Measurements from ENCODE around the gene GOLPH3. TPM values are rescaled to one million over a fixed set of nuclear protein-coding genes. Genes with fewer than 3 reads are reported as not detected.

Gene GOLPH3
- total and polyA plus RNA-seq, 2 of the 8 experiments (the other 6 are each of a cell fraction or from before 2014, with no cell fraction given): 53.7 to 93.6 TPM

DNA sequence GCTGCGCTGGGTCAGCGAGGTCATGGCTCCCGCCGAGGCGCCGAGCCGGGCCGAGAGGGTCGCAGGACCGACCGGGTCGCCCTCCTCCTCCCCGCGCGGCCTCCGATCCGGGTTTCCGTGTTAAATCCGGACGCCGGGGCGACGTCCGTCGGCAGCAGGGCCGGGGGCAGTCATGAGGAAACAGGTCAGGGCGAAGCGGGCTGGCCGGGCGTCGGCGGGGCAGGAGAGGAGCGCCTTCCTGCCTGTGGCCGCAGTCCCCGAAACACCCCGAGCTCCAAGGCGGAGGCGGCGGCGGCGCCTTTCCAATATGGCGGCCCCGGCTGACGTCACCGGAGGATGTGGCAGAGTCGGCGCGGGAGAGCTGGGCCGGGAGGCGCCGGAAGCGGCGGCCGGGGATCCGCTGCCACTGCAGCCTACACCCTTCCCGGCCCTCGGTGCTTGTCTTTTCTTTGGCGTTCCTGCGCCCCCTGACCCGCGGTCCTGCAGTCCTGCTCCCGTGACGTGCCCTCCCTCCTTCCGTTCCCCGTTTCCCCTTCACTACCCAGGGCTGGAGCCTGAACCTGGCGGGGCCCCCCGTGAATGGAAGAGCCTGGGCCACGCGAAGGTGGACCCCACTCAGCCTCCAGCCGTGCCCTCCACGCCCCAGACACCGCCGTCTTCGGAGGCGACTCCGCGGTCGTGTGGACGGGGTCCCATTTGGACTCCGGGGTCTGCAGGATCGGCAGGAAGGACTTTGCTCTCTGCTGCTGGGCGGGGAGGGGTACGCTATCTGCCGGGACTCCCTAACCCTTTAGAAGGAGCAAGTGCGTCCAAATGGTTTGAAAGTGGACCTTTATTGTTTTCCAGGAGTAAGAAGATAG is at the start of gene GOLPH3 (continued):
- TF ChIP-seq GTF2F1 (IDR thresholded peaks at IDR 0.05; ENCODE audit: borderline replicate concordance, low read depth, low read length): 0 out of 2 replicates have a peak, but pooled peaks have one; percentile 8
- TF ChIP-seq CEBPB (IDR thresholded peaks at IDR 0.05; ENCODE audit: low read depth, low read length): no peak
- TF ChIP-seq TAF7 (optimal IDR thresholded peaks at IDR 0.05; ENCODE audit: borderline replicate concordance, low read depth, low read length): peak; percentile 79
- TF ChIP-seq RAD21 (IDR thresholded peaks at IDR 0.05 in 1 of 2, conservative IDR thresholded peaks at IDR 0.05 in 1 of 2; ENCODE audit: low read depth in 2 of 2, low read length in 2 of 2): no peak
- TF ChIP-seq EGR1 (IDR thresholded peaks at IDR 0.05; ENCODE audit: borderline replicate concordance, low read depth, low read length): 0 out of 2 replicates have a peak, but pooled peaks have one; percentile 49
- TF ChIP-seq, protein P1, sequence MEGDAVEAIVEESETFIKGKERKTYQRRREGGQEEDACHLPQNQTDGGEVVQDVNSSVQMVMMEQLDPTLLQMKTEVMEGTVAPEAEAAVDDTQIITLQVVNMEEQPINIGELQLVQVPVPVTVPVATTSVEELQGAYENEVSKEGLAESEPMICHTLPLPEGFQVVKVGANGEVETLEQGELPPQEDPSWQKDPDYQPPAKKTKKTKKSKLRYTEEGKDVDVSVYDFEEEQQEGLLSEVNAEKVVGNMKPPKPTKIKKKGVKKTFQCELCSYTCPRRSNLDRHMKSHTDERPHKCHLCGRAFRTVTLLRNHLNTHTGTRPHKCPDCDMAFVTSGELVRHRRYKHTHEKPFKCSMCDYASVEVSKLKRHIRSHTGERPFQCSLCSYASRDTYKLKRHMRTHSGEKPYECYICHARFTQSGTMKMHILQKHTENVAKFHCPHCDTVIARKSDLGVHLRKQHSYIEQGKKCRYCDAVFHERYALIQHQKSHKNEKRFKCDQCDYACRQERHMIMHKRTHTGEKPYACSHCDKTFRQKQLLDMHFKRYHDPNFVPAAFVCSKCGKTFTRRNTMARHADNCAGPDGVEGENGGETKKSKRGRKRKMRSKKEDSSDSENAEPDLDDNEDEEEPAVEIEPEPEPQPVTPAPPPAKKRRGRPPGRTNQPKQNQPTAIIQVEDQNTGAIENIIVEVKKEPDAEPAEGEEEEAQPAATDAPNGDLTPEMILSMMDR (IDR thresholded peaks at IDR 0.05; ENCODE audit: control extremely low read depth in 1 of 3, insufficient read depth in 1 of 3, low read depth in 1 of 3, low read length in 3 of 3): peak in 2 of 3 experiments; percentile 2 to 7; a peak in 2 of 4 replicates
- TF ChIP-seq TAF1 (IDR thresholded peaks at IDR 0.05; ENCODE audit: low read depth, low read length): peak; percentile 91
- TF ChIP-seq POLR2A (IDR thresholded peaks at IDR 0.05; ENCODE audit: control extremely low read depth in 1 of 2, low read depth in 2 of 2, low read length in 2 of 2): peak; percentile 90 to 98
- TF ChIP-seq MAFK (IDR thresholded peaks at IDR 0.05; ENCODE audit: low read depth, low read length): no peak
- peak; percentile 82 for TF ChIP-seq ASH2L (IDR thresholded peaks at IDR 0.05; ENCODE audit: low read length)
- TF ChIP-seq, protein P2, sequence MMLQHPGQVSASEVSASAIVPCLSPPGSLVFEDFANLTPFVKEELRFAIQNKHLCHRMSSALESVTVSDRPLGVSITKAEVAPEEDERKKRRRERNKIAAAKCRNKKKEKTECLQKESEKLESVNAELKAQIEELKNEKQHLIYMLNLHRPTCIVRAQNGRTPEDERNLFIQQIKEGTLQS (IDR thresholded peaks at IDR 0.05; ENCODE audit: insufficient read depth, low read depth, low read length): no peak
- TF ChIP-seq CREB1 (IDR thresholded peaks at IDR 0.05): peak; percentile 93
- TF ChIP-seq PHF8 (conservative IDR thresholded peaks at IDR 0.05; ENCODE audit: low read depth, low read length): peak; percentile 85
- TF ChIP-seq SRF (IDR thresholded peaks at IDR 0.05; ENCODE audit: low read depth, low read length): no peak
- TF ChIP-seq KDM4A (IDR thresholded peaks at IDR 0.05; ENCODE audit: low read depth, low read length, severe bottlenecking): peak; percentile 34
- TF ChIP-seq SIN3A (conservative IDR thresholded peaks at IDR 0.05 in 1 of 2, IDR thresholded peaks at IDR 0.05 in 1 of 2; ENCODE audit: low read depth in 1 of 2, low read length in 2 of 2): peak; percentile 25 to 54; a peak in 2 of 4 replicates
- peak; percentile 58 for TF ChIP-seq RBBP5 (IDR thresholded peaks at IDR 0.05; ENCODE audit: borderline replicate concordance, low read depth, low read length)
- TF ChIP-seq RFX5 (IDR thresholded peaks at IDR 0.05; ENCODE audit: borderline replicate concordance, low read depth, low read length): no peak
- no peak for TF ChIP-seq NANOG (IDR thresholded peaks at IDR 0.05; ENCODE audit: insufficient read depth, low read depth, low read length, poor library complexity, severe bottlenecking)
- peak; percentile 86 for TF ChIP-seq POLR2AphosphoS5 (IDR thresholded peaks at IDR 0.05; ENCODE audit: low read depth, low read length)
- TF ChIP-seq SIRT6 (IDR thresholded peaks at IDR 0.05; ENCODE audit: low read length): no peak

Data from H1 (cell line).